HEK293 (cell line): ENCODE measurements around the gene EEIG2.

ENCODE experiments used
- CTCF ChIA-PET: fragments of 350-600 bp; formaldehyde crosslinking; extraction: SDS; loops from one replicate; lab custom pipeline; 2021; ENCODE audit warnings: antibody characterized with exemption; lab: Yijun Ruan, JAX
- POLR2A ChIA-PET: fragments of 300-600 bp; formaldehyde crosslinking; extraction: SDS; loops from one replicate; lab custom pipeline; 2020; ENCODE audit warnings: antibody characterized with exemption, inconsistent platforms; lab: Yijun Ruan, JAX
- H3K27ac ChIP-seq: fragments of 200-500 bp; sonication (Bioruptor generic); 2 replicates; pipeline ENCODE4 v1.5.1; 2014; ENCODE audit warnings: low read depth, low read length, control low read depth, inconsistent platforms; ENCODE audit errors: extremely low read depth
- H3K36me3 ChIP-seq, 2 experiments: fragments of 200-500 bp in 1 of 2; sonication (Bioruptor generic) in 1 of 2; 1 replicate in 1 of 2; 2 replicates in 1 of 2; pipeline ENCODE4 v1.5.1; 2014 to 2017; ENCODE audit warnings: inconsistent platforms in 2 of 2, low read length in 2 of 2; ENCODE audit not compliant: control insufficient read depth in 2 of 2, insufficient read depth in 1 of 2
- H3K4me1 ChIP-seq: fragments of 200-500 bp; sonication (Bioruptor generic); 2 replicates; pipeline ENCODE4 v1.5.1; 2014; ENCODE audit warnings: mild to moderate bottlenecking, low read length, inconsistent platforms; ENCODE audit not compliant: control insufficient read depth, insufficient read depth
- H3K4me3 ChIP-seq: 2 replicates; pipeline ENCODE4 v1.5.1; 2011; ENCODE audit warnings: low read depth, mild to moderate bottlenecking, control low read depth, low read length, moderate library complexity
- H3K9me3 ChIP-seq: fragments of 200-500 bp; sonication (Bioruptor generic); 2 replicates; pipeline ENCODE4 v1.5.1; 2014; ENCODE audit warnings: low read depth, low read length, inconsistent platforms; ENCODE audit not compliant: control insufficient read depth, insufficient read depth
- HOXC10 ChIP-seq: sonication (generic); formaldehyde crosslinking; IDR thresholded peaks from 2 replicates; pipeline ENCODE4 v1.8.1; 2023; ENCODE audit warnings: mild to moderate bottlenecking, missing genetic modification reagents
- SETDB1 ChIP-seq: IDR thresholded peaks from one replicate; pipeline ENCODE4 v1.6.1; 2017; ENCODE audit warnings: mild to moderate bottlenecking, low read length, moderate library complexity, mixed read lengths; ENCODE audit not compliant: insufficient read length
- WT1 ChIP-seq: fragments of 450-650 bp; formaldehyde crosslinking; IDR thresholded peaks from 2 replicates; pipeline ENCODE4 v1.5.1; 2016; ENCODE audit warnings: missing biosample characterization, missing genetic modification characterization
- ZBTB49 ChIP-seq: fragments of 450-650 bp; formaldehyde crosslinking; IDR thresholded peaks from 2 replicates; pipeline ENCODE4 v1.5.1; 2016; ENCODE audit warnings: missing biosample characterization, missing genetic modification characterization, low read depth
- ZBTB7A ChIP-seq: fragments of 450-650 bp; formaldehyde crosslinking; IDR thresholded peaks from 2 replicates; pipeline ENCODE4 v1.5.1; 2016; ENCODE audit warnings: low read depth, missing biosample characterization, missing genetic modification characterization
- ZNF114 ChIP-seq: fragments of 450-650 bp; formaldehyde crosslinking; IDR thresholded peaks from 2 replicates; pipeline ENCODE4 v1.5.0; 2017; ENCODE audit warnings: missing biosample characterization, missing genetic modification characterization
- ZNF16 ChIP-seq: fragments of 450-650 bp; formaldehyde crosslinking; IDR thresholded peaks from 2 replicates; pipeline ENCODE4 v1.5.1; 2016; ENCODE audit warnings: low read depth, missing biosample characterization, missing genetic modification characterization
- ZNF175 ChIP-seq: fragments of 450-650 bp; formaldehyde crosslinking; IDR thresholded peaks from 2 replicates; pipeline ENCODE4 v1.5.1; 2016; ENCODE audit warnings: missing biosample characterization, missing genetic modification characterization
- ZNF223 ChIP-seq: fragments of 450-650 bp; formaldehyde crosslinking; IDR thresholded peaks from 2 replicates; pipeline ENCODE4 v1.5.1; 2016; ENCODE audit warnings: missing biosample characterization, missing genetic modification characterization
- ZNF324 ChIP-seq: fragments of 450-650 bp; formaldehyde crosslinking; IDR thresholded peaks from 2 replicates; pipeline ENCODE4 v1.5.1; 2016; ENCODE audit warnings: missing biosample characterization, missing genetic modification characterization
- ZNF335 ChIP-seq: fragments of 450-650 bp; formaldehyde crosslinking; conservative IDR thresholded peaks from 2 replicates; pipeline ENCODE4 v1.5.1; 2016; ENCODE audit warnings: missing biosample characterization, missing genetic modification characterization
- ZNF391 ChIP-seq: fragments of 450-650 bp; formaldehyde crosslinking; IDR thresholded peaks from 2 replicates; pipeline ENCODE4 v1.5.1; 2016; ENCODE audit warnings: low read depth, missing biosample characterization, missing genetic modification characterization, borderline replicate concordance
- ZNF518A ChIP-seq: fragments of 450-650 bp; formaldehyde crosslinking; conservative IDR thresholded peaks from 2 replicates; pipeline ENCODE4 v1.5.1; 2016; ENCODE audit warnings: low read depth, missing biosample characterization, missing genetic modification characterization
- ZNF544 ChIP-seq: fragments of 450-650 bp; formaldehyde crosslinking; IDR thresholded peaks from 2 replicates; pipeline ENCODE4 v1.5.0; 2017; ENCODE audit warnings: missing biosample characterization, missing genetic modification characterization
- ZNF560 ChIP-seq: fragments of 450-650 bp; formaldehyde crosslinking; IDR thresholded peaks from 2 replicates; pipeline ENCODE4 v1.5.1; 2017; ENCODE audit warnings: missing biosample characterization, missing genetic modification characterization, borderline replicate concordance
- ZNF626 ChIP-seq: fragments of 450-650 bp; sonication (Bioruptor Pico); formaldehyde crosslinking; IDR thresholded peaks from 2 replicates; pipeline ENCODE4 v1.5.1; 2018; ENCODE audit warnings: missing biosample characterization, missing genetic modification characterization, inconsistent platforms
- ZNF658 ChIP-seq: fragments of 450-650 bp; formaldehyde crosslinking; IDR thresholded peaks from 2 replicates; pipeline ENCODE4; 2016; ENCODE audit warnings: missing biosample characterization, missing genetic modification characterization
- ZNF792 ChIP-seq: fragments of 450-650 bp; formaldehyde crosslinking; IDR thresholded peaks from 2 replicates; pipeline ENCODE4 v1.5.1; 2016; ENCODE audit warnings: missing biosample characterization, missing genetic modification characterization
- TF ChIP-seq, protein P1 (sequence below): IDR thresholded peaks from 2 replicates; pipeline ENCODE4 v1.6.1; 2011; ENCODE audit warnings: mild to moderate bottlenecking, low read depth, low read length, borderline replicate concordance
- TF ChIP-seq, protein P2 (sequence below): fragments of 450-650 bp; formaldehyde crosslinking; IDR thresholded peaks from 2 replicates; pipeline ENCODE4 v1.5.1; 2016; ENCODE audit warnings: missing biosample characterization, missing genetic modification characterization, low read depth
- TF ChIP-seq, protein P3 (sequence below): fragments of 450-650 bp; formaldehyde crosslinking; IDR thresholded peaks from 2 replicates; pipeline ENCODE4 v1.5.1; 2016; ENCODE audit warnings: missing biosample characterization, missing genetic modification characterization

Gene EEIG2

GRCh38 chr1:108554682-108555427 is 5.0 kb upstream of the EEIG2 start (continued):
- TF ChIP-seq ZNF518A (no peak), ZNF223 (tag by site-specific recombination) (no peak), ZNF16 (tag by site-specific recombination) (no peak), SETDB1 (no peak), ZNF175 (no peak), ZNF114 (tag by site-specific recombination) (no peak)
- TF ChIP-seq, protein P1, sequence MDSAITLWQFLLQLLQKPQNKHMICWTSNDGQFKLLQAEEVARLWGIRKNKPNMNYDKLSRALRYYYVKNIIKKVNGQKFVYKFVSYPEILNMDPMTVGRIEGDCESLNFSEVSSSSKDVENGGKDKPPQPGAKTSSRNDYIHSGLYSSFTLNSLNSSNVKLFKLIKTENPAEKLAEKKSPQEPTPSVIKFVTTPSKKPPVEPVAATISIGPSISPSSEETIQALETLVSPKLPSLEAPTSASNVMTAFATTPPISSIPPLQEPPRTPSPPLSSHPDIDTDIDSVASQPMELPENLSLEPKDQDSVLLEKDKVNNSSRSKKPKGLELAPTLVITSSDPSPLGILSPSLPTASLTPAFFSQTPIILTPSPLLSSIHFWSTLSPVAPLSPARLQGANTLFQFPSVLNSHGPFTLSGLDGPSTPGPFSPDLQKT = no peak
- TF ChIP-seq, protein P2, sequence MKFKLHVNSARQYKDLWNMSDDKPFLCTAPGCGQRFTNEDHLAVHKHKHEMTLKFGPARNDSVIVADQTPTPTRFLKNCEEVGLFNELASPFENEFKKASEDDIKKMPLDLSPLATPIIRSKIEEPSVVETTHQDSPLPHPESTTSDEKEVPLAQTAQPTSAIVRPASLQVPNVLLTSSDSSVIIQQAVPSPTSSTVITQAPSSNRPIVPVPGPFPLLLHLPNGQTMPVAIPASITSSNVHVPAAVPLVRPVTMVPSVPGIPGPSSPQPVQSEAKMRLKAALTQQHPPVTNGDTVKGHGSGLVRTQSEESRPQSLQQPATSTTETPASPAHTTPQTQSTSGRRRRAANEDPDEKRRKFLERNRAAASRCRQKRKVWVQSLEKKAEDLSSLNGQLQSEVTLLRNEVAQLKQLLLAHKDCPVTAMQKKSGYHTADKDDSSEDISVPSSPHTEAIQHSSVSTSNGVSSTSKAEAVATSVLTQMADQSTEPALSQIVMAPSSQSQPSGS (tag by site-specific recombination) = no peak

GRCh38 chr1:108556066-108556465 is 3.8 kb upstream of the EEIG2 start:
- no peak overlapping the region for H3K27ac ChIP-seq
- no peak for TF ChIP-seq ZNF658 (tag by site-specific recombination)
- no peak for TF ChIP-seq ZNF544 (tag by site-specific recombination)
- no peak for TF ChIP-seq ZNF391 (tag by site-specific recombination)
- TF ChIP-seq ZNF792 (tag by site-specific recombination) = no peak
- no peak for TF ChIP-seq ZNF335
- TF ChIP-seq ZNF560 (tag by site-specific recombination) = no peak
- TF ChIP-seq, protein P2 (tag by site-specific recombination) = no peak
- TF ChIP-seq HOXC10 (CRISPR knock-in tag) = no peak
- TF ChIP-seq ZBTB7A (tag by site-specific recombination) = no peak
- no peak for TF ChIP-seq ZNF626 (tag by site-specific recombination)
- no peak for TF ChIP-seq WT1 (tag by site-specific recombination)
- TF ChIP-seq ZNF324 (tag by site-specific recombination) = no peak
- no peak for TF ChIP-seq ZBTB49 (tag by site-specific recombination)
- TF ChIP-seq, protein P3, sequence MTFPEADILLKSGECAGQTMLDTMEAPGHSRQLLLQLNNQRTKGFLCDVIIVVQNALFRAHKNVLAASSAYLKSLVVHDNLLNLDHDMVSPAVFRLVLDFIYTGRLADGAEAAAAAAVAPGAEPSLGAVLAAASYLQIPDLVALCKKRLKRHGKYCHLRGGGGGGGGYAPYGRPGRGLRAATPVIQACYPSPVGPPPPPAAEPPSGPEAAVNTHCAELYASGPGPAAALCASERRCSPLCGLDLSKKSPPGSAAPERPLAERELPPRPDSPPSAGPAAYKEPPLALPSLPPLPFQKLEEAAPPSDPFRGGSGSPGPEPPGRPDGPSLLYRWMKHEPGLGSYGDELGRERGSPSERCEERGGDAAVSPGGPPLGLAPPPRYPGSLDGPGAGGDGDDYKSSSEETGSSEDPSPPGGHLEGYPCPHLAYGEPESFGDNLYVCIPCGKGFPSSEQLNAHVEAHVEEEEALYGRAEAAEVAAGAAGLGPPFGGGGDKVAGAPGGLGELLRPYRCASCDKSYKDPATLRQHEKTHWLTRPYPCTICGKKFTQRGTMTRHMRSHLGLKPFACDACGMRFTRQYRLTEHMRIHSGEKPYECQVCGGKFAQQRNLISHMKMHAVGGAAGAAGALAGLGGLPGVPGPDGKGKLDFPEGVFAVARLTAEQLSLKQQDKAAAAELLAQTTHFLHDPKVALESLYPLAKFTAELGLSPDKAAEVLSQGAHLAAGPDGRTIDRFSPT (tag by site-specific recombination) = no peak
- TF ChIP-seq, all 188 proteins: peak for 0
- H3K36me3 ChIP-seq = no peaks in the 10 kb centered on the region
- no peak overlapping the region for H3K4me3 ChIP-seq
- ChIA-PET CTCF (no interaction called here), POLR2A (no interaction called here)
- H3K9me3 ChIP-seq = no peaks in the 10 kb centered on the region
- peaks cover 3% of the 10 kb centered on the region for H3K4me1 ChIP-seq
